ENCODE measurements around the gene CPEB4. TPM values are rescaled to one million over a fixed set of nuclear protein-coding genes. Genes with fewer than 3 reads are reported as not detected.
A peak's percentile ranks its signal among the peaks of the same experiment; 100 is the strongest.

The CPEB4 gene
- total and polyA plus RNA-seq, 2 of the 8 experiments (the other 6 are each of a cell fraction or from before 2014, with no cell fraction given) = 8.4 to 13.4 TPM

DNA sequence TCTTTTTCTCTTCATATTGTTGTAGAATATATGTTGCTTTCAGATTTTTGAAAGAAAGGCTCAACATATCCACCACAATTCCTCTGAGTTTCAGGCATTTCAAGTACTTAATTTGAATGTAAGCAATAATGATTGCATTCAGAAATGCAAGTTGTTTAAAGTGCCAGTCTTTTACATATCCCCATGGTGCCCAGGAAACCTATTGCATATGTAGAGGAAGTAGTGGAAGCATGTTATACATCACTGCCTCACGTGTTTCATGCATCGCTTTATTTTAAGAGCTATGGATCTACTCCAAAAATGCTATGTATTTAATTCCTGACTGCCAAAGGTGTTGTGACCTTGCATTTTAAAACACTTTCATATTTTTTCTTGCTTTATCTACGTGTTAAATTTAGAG, 28.1 kb downstream of the CPEB4 start:
- Histone ChIP-seq H3K9me3 (ENCODE audit: insufficient read depth in 2 of 2, low read depth in 1 of 2, low read length in 1 of 2) (no peaks in the 10 kb centered on the region), H3K9ac (replicated peaks in 1 of 4; ENCODE audit: extremely low read depth in 1 of 4, low read depth in 3 of 4, low read length in 3 of 4) (no peak overlapping the region), H3K4me1 (replicated peaks in 1 of 4; ENCODE audit: control insufficient read depth in 3 of 4, insufficient read depth in 4 of 4, low read length in 3 of 4) (peaks cover 3 to 11% (median 6%) of the 10 kb centered on the region in 4 experiments), H2BK12ac (ENCODE audit: low read depth, low read length) (no peak overlapping the region), H2BK15ac (ENCODE audit: low read length) (no peak overlapping the region), H3K27ac (ENCODE audit: low read depth, low read length) (peak overlapping the region; percentile 24; the same call in 1 of the 2 replicates), H4K8ac (ENCODE audit: extremely low read depth, insufficient read depth, low read length) (no peak overlapping the region), H2BK120ac (replicated peaks; ENCODE audit: low read depth, low read length) (no peak overlapping the region), H3K79me2 (ENCODE audit: control insufficient read depth in 1 of 2, insufficient read depth in 2 of 2, low read length in 2 of 2) (peaks cover 0 to 23% of the 10 kb centered on the region in 2 experiments; a peak in 2 of 4 replicates), H4K91ac (replicated peaks; ENCODE audit: insufficient read length, low read length) (no peak overlapping the region), H2AK5ac (ENCODE audit: low read depth, low read length) (no peak overlapping the region), H3K4me3 (ENCODE audit: extremely low read depth in 1 of 4, insufficient read depth in 2 of 4, low read depth in 3 of 4, low read length in 4 of 4) (peak overlapping the region in 1 of 4 experiments; percentile 25; a peak in 1 of 8 replicates), H4K5ac (ENCODE audit: insufficient read length, low read depth, low read length) (peak overlapping the region; percentile 94), H2AFZ (ENCODE audit: low read length) (no peak overlapping the region), H3K79me1 (ENCODE audit: low read depth, low read length) (no peaks in the 10 kb centered on the region), H2BK5ac (ENCODE audit: low read depth, low read length) (no peak overlapping the region), H3K4me2 (ENCODE audit: insufficient read depth in 1 of 2, low read depth in 2 of 2, low read length in 2 of 2) (peak overlapping the region; percentile 15 to 49; a peak in 3 of 4 replicates), H3K27me3 (replicated peaks in 1 of 4; ENCODE audit: control insufficient read depth in 3 of 4, extremely low read depth in 1 of 4, insufficient read depth in 3 of 4, low read length in 3 of 4) (no peaks in the 10 kb centered on the region), H3K18ac (ENCODE audit: extremely low read depth, low read length) (no peak overlapping the region), H3K4ac (replicated peaks; ENCODE audit: insufficient read length, low read depth, low read length) (no peak overlapping the region), H2BK20ac (ENCODE audit: low read length) (no peak overlapping the region), H4K20me1 (replicated peaks in 1 of 2; ENCODE audit: control insufficient read depth in 1 of 2, insufficient read depth in 2 of 2, low read length in 2 of 2) (no peaks in the 10 kb centered on the region), H3K36me3 (ENCODE audit: control insufficient read depth in 2 of 4, insufficient read depth in 4 of 4, low read length in 3 of 4) (no peaks in the 10 kb centered on the region), H3K14ac (ENCODE audit: insufficient read length) (no peak overlapping the region), H3K23ac (ENCODE audit: insufficient read length) (no peak overlapping the region), H3K23me2 (ENCODE audit: low read depth, low read length) (0 out of 2 replicates have a peak, but pooled peaks cover 5% of the 10 kb centered on the region), H3K56ac (replicated peaks; ENCODE audit: insufficient read length, low read depth, low read length) (no peak overlapping the region)
- CTCF ChIA-PET (ENCODE audit: partially characterized antibody) = interaction anchor here (1.6 to 1.9 kb wide), 2 partner anchors 9 to 55 kb away, joined by 7 to 8 read pairs; no protein-coding TSS in a partner anchor
- FAIRE-seq = no peak
- POLR2A ChIA-PET (ENCODE audit: partially characterized antibody) = interaction anchor here (0.6 to 2.2 kb wide), 3 partner anchors 9 to 47 kb away, joined by 3 to 12 read pairs (median 3); no protein-coding TSS in a partner anchor
- DNase-seq (ENCODE audit: low read depth in 1 of 2, low spot score in 2 of 2) = no peak
- WGBS, 2 experiments (ENCODE audit: extremely low coverage in 1 of 2, insufficient coverage in 1 of 2, insufficient read length in 1 of 2, insufficient replicate concordance in 2 of 2, low coverage in 1 of 2, low lambda C conversion rate in 2 of 2, missing lambda C conversion rate in 1 of 2) = 6% methylated on average over 3 of the region's 3 CpGs; no CpG with 5 or more reads in 1 of the 2 experiments

Measured in H1 (cell line).